Retinal pigment epithelial cell (primary cell): Measurements from ENCODE around the gene NUP85.
"Not testable (repeated sequence)": the region's sequence is repeated elsewhere in the genome, so short reads cannot be mapped to it uniquely, and the experiment has no call there.

Experiments used
- DNase-seq: peaks from one replicate; pipeline ENCODE4 v3.0.0-alpha.2; 2010; ENCODE audit warnings: low read depth
- H3K4me3 ChIP-seq: 2 replicates; pipeline ENCODE4 v1.5.1; 2011; ENCODE audit warnings: mild to moderate bottlenecking, low read length, control low read depth, moderate library complexity
- CTCF ChIP-seq: conservative IDR thresholded peaks from 2 replicates; pipeline ENCODE4 v1.5.1; 2011; ENCODE audit warnings: low read depth, low read length, control low read depth, inconsistent platforms

The NUP85 gene, protein sequence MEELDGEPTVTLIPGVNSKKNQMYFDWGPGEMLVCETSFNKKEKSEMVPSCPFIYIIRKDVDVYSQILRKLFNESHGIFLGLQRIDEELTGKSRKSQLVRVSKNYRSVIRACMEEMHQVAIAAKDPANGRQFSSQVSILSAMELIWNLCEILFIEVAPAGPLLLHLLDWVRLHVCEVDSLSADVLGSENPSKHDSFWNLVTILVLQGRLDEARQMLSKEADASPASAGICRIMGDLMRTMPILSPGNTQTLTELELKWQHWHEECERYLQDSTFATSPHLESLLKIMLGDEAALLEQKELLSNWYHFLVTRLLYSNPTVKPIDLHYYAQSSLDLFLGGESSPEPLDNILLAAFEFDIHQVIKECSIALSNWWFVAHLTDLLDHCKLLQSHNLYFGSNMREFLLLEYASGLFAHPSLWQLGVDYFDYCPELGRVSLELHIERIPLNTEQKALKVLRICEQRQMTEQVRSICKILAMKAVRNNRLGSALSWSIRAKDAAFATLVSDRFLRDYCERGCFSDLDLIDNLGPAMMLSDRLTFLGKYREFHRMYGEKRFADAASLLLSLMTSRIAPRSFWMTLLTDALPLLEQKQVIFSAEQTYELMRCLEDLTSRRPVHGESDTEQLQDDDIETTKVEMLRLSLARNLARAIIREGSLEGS

DNA sequence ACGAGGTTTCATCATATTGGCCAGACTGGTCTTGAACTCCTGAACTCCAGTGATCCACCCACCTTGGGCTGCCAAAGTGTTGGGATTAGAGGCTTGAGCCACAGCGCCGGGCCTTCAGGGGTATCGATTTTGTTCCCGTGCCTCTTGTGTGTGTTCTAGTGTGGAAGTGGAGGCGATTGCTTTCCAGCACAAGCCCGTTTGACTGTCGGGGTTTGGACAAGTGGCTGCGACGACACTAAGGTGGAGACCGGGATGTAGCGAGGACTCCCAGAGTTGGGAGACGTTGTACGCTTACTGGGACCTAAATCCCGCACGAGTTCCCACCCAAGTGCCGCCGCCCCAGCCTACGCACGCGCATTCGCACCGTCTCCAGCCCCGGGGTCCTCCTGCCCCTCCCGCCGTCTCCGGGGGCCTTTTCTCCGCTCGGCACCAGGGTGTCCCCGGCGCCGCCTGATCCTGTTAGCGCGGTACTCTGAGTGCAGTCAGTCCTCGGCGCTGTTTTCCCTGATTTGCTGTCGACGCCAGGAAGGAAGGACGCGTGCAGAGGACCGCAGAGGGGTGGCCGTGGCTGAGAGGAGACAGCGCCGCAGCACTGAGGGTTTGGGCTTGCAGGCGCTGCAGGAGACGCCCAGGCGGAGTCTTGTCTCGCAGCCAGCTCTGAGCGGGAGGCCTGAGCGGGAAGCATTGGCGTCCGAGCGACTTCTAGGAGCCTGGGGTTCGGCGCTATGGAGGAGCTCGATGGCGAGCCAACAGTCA is at the start of gene NUP85:
Gene NUP85, plus strand, starts transcription at position 643 of the 756 bp plus-strand sequence. Its CDS starts 83 bp downstream, at position 726.
- peak; percentile 72 for DNase-seq
- peak within 1 kb of the TSS; percentile 99 for H3K4me3 ChIP-seq
- no peak for TF ChIP-seq CTCF

GRCh38 chr17:75158480-75158879 is 47.0 kb upstream of the NUP85 start:
- DNase-seq, H3K4me3 ChIP-seq: not testable (repeated sequence)

DNA sequence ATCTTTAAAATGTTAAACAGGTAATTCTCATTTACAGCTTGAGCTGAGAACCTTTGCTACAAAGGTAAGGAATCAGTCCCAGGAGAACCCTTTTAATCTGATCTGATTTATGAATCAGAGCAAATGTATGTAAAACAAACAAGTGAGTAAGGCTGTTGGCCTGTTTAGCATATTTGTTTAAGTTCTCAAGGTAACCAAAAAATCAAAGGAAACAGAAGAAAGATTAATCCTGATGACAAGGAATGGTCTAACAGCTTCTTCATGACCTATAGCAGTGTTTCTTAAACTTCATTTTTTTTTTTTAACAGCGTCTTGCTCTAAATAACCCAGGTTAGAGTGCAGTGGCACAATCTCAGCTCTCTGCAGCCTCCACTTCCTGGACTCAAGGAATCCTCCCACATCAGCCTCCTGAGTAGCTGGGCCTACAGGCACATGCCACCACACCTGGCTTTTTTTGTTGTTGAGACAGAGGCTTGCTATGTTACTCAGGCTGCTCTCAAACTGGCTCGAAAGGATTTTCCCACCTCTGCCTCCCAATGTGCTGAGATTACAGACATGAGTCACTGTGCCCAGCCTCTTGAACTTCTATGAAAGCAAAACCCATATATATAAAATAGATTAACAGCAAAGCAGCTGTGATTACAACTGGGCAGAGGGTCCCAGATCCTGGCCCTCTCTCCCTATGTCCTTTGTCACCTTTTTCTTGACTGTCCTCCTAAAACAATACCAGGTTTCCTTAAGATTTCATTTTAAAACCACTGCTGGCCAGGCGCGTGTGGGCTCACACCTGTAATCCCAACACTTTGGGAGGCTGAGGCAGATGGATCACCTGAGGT is 46.1 kb upstream of the NUP85 start:
- H3K4me3 ChIP-seq: no peak overlapping the region
- peak; percentile 56 for DNase-seq
- no peak for TF ChIP-seq CTCF

GRCh38 chr17:75160211-75160610 is 45.3 kb upstream of the NUP85 start:
- no peak for TF ChIP-seq CTCF
- no peak for DNase-seq

DNA sequence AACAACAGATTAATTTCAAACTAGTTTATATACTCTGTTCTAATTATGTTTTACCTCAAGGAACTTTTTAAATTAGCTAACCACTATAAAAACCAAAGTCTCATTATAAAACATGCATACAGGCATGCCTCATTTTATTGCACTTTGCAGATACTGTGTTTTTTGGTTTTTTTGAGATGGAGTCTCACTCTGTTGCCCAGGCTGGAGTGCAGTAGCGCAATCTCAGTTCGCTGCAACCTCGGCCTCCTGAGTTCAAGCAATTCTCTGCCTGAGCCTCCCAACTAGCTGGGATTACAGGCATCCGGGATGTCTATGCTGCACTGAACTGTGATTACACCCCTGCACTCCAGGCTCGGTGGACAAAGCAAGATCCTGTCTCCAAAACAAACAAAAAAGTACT is 42.4 kb upstream of the NUP85 start:
- TF ChIP-seq CTCF: no peak
- DNase-seq: no peak
- no peak overlapping the region for H3K4me3 ChIP-seq

More at GRCh38 chr17:75160211-75160610, 45.3 kb upstream of the NUP85 start:
- no peak overlapping the region for H3K4me3 ChIP-seq

DNA sequence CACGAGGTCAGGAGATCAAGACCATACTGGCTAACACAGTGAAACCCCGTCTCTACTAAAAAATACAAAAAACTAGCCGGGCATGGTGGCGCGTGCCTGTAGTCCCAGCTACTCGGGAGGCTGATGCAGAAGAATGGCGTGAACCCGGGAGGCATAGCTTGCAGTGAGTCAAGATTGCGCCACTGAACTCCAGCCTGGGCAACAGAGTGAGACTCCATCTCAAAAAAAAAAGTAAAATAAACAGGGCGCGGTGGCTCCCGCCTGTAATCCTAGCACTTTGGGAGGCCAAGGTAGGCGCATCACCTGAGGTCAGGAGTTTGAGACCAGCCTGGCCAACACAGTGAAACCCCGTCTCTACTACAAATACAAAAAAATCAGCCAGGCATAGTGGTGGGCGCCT is 40.9 kb upstream of the NUP85 start:
- not testable (repeated sequence) for DNase-seq, H3K4me3 ChIP-seq

DNA sequence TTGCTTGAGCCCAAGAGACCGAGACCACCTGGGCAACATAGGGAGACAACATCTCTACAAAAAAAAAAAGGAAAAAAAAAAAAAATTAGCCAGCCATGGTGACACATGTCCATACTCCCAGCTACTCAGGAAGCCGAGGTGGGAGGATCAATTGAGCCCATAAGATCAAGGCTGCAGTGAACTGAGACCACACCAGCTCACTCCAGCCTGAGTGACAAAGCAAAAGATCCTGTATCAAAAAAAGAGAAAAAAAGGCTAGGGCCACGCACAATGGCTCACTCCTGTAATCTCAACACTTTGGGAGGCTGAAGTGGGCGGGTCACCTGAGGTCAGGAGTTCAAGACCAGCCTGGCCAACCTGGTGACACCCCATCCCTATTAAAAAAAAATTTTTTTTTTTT is 36.5 kb upstream of the NUP85 start:
- TF ChIP-seq CTCF: no peak
- H3K4me3 ChIP-seq: no peak overlapping the region
- DNase-seq: no peak
